ENCODE measurements around the gene SLCO2B1.

SLCO2B1 gene

DNA sequence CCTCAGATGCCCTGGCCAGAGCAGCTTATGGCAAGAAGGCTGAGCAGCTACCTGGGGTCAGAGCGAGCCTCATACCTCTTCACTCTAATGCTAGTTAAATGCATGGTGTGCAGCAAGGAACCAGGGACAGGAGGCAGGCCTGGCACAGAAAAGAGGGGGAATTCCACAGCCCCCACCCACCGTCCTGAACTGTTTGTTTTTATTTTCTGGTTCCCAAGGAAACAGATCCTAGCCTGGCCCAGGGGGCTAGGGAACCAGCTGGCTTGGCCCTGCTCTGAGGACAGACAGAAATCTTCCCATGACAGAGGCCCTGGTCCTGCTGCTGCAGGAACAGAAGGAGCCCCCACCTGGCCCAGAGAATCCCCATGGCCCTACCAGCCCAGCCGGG is 40.4 kb downstream of the SLCO2B1 start (continued):
- no peak for TF ChIP-seq IKZF3 (tag by site-specific recombination; IDR thresholded peaks at IDR 0.05)
- no peak for TF ChIP-seq ZNF138 (tag by site-specific recombination; IDR thresholded peaks at IDR 0.05; ENCODE audit: borderline replicate concordance)
- no peak for TF ChIP-seq BCL11A (tag by site-specific recombination; IDR thresholded peaks at IDR 0.05; ENCODE audit: low read depth)
- no peak for TF ChIP-seq ZNF433 (tag by site-specific recombination; IDR thresholded peaks at IDR 0.05; ENCODE audit: low read depth)

DNA sequence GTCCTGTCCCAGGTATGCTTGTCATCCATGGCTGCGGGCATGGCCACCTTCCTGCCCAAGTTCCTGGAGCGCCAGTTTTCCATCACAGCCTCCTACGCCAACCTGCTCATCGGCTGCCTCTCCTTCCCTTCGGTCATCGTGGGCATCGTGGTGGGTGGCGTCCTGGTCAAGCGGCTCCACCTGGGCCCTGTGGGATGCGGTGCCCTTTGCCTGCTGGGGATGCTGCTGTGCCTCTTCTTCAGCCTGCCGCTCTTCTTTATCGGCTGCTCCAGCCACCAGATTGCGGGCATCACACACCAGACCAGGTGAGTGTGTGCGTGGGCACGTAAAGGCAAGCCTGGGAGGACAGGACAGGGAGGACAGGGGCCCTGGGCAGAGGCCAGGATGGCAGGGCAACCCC is 42.4 kb downstream of the SLCO2B1 start:
- POLR2A ChIA-PET: no interaction called here
- TF ChIP-seq ZBTB1 (tag by site-specific recombination; IDR thresholded peaks at IDR 0.05) (no peak), PRDM1 (tag by site-specific recombination; IDR thresholded peaks at IDR 0.05) (no peak), ZNF548 (tag by site-specific recombination; IDR thresholded peaks at IDR 0.05) (no peak), SP7 (tag by site-specific recombination; IDR thresholded peaks at IDR 0.05) (no peak), ZNF530 (tag by site-specific recombination; IDR thresholded peaks at IDR 0.05; ENCODE audit: low read depth) (no peak)
- TF ChIP-seq, protein P1, sequence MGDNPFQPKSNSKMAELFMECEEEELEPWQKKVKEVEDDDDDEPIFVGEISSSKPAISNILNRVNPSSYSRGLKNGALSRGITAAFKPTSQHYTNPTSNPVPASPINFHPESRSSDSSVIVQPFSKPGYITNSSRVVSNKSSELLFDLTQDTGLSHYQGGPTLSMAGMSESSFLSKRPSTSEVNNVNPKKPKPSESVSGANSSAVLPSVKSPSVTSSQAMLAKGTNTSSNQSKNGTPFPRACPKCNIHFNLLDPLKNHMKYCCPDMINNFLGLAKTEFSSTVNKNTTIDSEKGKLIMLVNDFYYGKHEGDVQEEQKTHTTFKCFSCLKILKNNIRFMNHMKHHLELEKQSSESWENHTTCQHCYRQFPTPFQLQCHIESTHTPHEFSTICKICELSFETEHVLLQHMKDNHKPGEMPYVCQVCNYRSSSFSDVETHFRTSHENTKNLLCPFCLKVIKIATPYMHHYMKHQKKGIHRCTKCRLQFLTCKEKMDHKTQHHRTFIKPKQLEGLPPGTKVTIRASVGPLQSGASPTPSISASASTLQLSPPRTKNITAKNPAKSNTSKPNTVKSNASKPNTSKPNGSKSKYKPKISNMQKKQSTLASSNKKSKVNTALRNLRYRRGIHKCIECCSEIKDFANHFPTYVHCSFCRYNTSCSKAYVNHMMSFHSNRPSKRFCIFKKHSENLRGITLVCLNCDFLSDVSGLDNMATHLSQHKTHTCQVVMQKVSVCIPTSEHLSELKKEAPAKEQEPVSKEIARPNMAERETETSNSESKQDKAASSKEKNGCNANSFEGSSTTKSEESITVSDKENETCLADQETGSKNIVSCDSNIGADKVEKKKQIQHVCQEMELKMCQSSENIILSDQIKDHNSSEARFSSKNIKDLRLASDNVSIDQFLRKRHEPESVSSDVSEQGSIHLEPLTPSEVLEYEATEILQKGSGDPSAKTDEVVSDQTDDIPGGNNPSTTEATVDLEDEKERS (tag by site-specific recombination; IDR thresholded peaks at IDR 0.05): no peak
- TF ChIP-seq, protein P2, sequence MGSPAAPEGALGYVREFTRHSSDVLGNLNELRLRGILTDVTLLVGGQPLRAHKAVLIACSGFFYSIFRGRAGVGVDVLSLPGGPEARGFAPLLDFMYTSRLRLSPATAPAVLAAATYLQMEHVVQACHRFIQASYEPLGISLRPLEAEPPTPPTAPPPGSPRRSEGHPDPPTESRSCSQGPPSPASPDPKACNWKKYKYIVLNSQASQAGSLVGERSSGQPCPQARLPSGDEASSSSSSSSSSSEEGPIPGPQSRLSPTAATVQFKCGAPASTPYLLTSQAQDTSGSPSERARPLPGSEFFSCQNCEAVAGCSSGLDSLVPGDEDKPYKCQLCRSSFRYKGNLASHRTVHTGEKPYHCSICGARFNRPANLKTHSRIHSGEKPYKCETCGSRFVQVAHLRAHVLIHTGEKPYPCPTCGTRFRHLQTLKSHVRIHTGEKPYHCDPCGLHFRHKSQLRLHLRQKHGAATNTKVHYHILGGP (tag by site-specific recombination; IDR thresholded peaks at IDR 0.05): no peak
- TF ChIP-seq, protein P3, sequence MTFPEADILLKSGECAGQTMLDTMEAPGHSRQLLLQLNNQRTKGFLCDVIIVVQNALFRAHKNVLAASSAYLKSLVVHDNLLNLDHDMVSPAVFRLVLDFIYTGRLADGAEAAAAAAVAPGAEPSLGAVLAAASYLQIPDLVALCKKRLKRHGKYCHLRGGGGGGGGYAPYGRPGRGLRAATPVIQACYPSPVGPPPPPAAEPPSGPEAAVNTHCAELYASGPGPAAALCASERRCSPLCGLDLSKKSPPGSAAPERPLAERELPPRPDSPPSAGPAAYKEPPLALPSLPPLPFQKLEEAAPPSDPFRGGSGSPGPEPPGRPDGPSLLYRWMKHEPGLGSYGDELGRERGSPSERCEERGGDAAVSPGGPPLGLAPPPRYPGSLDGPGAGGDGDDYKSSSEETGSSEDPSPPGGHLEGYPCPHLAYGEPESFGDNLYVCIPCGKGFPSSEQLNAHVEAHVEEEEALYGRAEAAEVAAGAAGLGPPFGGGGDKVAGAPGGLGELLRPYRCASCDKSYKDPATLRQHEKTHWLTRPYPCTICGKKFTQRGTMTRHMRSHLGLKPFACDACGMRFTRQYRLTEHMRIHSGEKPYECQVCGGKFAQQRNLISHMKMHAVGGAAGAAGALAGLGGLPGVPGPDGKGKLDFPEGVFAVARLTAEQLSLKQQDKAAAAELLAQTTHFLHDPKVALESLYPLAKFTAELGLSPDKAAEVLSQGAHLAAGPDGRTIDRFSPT (tag by site-specific recombination; IDR thresholded peaks at IDR 0.05): no peak
- Histone ChIP-seq H3K4me1 (ENCODE audit: control insufficient read depth, insufficient read depth, low read length) (no peaks in the 10 kb centered on the region), H3K36me3 (ENCODE audit: control insufficient read depth in 2 of 2, insufficient read depth in 1 of 2, low read length in 2 of 2) (no peaks in the 10 kb centered on the region), H3K4me3 (ENCODE audit: low read depth, low read length) (no peak overlapping the region), H3K27ac (ENCODE audit: extremely low read depth, low read depth, low read length) (no peak overlapping the region), H3K9me3 (ENCODE audit: control insufficient read depth, insufficient read depth, low read depth, low read length) (no peaks in the 10 kb centered on the region)
- CTCF ChIA-PET: interaction anchor here (1.1 to 1.5 kb wide), 2 partner anchors 12 to 21 kb away, joined by 3 to 5 read pairs; no protein-coding TSS in a partner anchor

DNA sequence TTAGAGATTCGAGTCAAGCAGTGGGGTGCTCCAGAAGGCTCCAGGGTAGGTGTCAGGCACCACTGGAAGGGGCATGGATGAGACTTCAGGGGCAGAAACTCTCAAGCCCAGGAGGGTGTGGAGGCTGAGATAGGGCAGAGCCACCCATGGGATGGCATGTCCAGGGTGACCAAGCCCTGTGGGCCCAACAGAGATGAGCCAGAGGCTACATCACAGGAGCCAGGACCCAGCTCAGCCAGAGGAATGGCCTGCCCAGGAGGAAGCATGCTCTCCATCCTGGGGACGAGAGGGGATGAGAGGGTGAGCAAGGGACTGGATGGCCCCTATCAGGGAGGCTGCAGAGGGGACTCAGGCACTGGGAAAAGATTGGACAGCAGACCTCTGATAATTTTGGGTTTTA is 42.8 kb downstream of the SLCO2B1 start:
- CTCF ChIA-PET: interaction anchor here (2.9 kb wide), 1 partner anchor 12 kb away, joined by 30 read pairs; no protein-coding TSS in a partner anchor
- no peaks in the 10 kb centered on the region for H3K36me3 ChIP-seq (ENCODE audit: control insufficient read depth in 2 of 2, insufficient read depth in 1 of 2, low read length in 2 of 2)
- no peaks in the 10 kb centered on the region for H3K9me3 ChIP-seq (ENCODE audit: control insufficient read depth, insufficient read depth, low read depth, low read length)
- H3K27ac ChIP-seq (ENCODE audit: extremely low read depth, low read depth, low read length): no peak overlapping the region
- H3K4me3 ChIP-seq (ENCODE audit: low read depth, low read length): no peak overlapping the region
- no peaks in the 10 kb centered on the region for H3K4me1 ChIP-seq (ENCODE audit: control insufficient read depth, insufficient read depth, low read length)
- POLR2A ChIA-PET: no interaction called here
- no peak for TF ChIP-seq ZNF558 (tag by site-specific recombination; IDR thresholded peaks at IDR 0.05)
- no peak for TF ChIP-seq ZBTB8A (tag by site-specific recombination; IDR thresholded peaks at IDR 0.05)
- TF ChIP-seq, protein P4, sequence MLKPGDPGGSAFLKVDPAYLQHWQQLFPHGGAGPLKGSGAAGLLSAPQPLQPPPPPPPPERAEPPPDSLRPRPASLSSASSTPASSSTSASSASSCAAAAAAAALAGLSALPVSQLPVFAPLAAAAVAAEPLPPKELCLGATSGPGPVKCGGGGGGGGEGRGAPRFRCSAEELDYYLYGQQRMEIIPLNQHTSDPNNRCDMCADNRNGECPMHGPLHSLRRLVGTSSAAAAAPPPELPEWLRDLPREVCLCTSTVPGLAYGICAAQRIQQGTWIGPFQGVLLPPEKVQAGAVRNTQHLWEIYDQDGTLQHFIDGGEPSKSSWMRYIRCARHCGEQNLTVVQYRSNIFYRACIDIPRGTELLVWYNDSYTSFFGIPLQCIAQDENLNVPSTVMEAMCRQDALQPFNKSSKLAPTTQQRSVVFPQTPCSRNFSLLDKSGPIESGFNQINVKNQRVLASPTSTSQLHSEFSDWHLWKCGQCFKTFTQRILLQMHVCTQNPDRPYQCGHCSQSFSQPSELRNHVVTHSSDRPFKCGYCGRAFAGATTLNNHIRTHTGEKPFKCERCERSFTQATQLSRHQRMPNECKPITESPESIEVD (tag by site-specific recombination; IDR thresholded peaks at IDR 0.05): no peak
- TF ChIP-seq EGR2 (tag by site-specific recombination; IDR thresholded peaks at IDR 0.05; ENCODE audit: low read depth): no peak
- TF ChIP-seq ZNF510 (tag by site-specific recombination; IDR thresholded peaks at IDR 0.05; ENCODE audit: insufficient replicate concordance): no peak
- TF ChIP-seq, protein P5, sequence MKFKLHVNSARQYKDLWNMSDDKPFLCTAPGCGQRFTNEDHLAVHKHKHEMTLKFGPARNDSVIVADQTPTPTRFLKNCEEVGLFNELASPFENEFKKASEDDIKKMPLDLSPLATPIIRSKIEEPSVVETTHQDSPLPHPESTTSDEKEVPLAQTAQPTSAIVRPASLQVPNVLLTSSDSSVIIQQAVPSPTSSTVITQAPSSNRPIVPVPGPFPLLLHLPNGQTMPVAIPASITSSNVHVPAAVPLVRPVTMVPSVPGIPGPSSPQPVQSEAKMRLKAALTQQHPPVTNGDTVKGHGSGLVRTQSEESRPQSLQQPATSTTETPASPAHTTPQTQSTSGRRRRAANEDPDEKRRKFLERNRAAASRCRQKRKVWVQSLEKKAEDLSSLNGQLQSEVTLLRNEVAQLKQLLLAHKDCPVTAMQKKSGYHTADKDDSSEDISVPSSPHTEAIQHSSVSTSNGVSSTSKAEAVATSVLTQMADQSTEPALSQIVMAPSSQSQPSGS (tag by site-specific recombination; IDR thresholded peaks at IDR 0.05; ENCODE audit: low read depth): no peak
- TF ChIP-seq ZNF174 (tag by site-specific recombination; IDR thresholded peaks at IDR 0.05): no peak
- no peak for TF ChIP-seq ZNF366 (tag by site-specific recombination; conservative IDR thresholded peaks at IDR 0.05)

Measured in HEK293 (cell line).